Kidney tubule cell (primary cell): ENCODE results near the gene ANKZF1.

ENCODE experiments used
- DNase-seq: peaks from one replicate; pipeline ENCODE4 v3.0.0-alpha.2; 2018; ENCODE audit warnings: low spot score

The ANKZF1 gene

DNA sequence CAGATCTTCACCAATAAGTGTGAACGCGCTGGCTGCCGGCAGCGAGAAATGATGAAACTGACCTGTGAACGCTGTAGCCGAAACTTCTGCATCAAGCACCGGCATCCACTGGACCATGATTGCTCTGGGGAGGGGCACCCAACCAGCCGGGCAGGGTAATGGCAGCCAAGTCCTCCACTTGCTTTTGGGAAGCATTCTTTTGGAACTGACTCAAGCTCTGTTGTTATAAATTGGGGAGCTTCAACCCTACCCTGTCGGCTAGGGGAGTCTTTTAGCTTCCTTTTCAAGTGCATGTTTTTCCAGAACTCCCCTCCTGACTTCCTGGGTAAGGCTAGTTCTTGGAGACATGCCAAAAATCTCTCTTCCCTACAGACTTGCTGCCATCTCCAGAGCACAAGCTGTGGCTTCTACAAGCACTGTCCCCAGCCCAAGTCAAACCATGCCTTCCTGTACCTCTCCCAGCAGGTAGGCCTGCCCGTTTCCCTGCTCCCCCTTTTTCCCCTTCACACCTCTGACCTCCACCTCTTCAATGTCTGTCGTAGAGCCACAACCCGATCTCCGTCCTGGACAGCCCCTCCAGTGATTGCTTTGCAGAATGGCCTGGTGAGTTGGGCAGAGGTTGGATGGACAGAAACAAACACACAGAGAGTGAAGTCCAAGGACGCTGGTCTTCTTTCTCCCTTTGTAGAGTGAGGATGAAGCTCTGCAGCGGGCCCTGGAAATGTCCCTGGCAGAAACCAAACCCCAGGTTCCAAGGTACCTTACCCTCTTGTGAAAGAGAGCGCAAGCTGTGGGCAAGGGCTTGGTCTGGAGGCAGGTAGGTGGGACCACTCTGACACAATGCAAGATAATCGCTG, 21.5 kb upstream of the ANKZF1 start:
- DNase-seq: peak; percentile 67

DNA sequence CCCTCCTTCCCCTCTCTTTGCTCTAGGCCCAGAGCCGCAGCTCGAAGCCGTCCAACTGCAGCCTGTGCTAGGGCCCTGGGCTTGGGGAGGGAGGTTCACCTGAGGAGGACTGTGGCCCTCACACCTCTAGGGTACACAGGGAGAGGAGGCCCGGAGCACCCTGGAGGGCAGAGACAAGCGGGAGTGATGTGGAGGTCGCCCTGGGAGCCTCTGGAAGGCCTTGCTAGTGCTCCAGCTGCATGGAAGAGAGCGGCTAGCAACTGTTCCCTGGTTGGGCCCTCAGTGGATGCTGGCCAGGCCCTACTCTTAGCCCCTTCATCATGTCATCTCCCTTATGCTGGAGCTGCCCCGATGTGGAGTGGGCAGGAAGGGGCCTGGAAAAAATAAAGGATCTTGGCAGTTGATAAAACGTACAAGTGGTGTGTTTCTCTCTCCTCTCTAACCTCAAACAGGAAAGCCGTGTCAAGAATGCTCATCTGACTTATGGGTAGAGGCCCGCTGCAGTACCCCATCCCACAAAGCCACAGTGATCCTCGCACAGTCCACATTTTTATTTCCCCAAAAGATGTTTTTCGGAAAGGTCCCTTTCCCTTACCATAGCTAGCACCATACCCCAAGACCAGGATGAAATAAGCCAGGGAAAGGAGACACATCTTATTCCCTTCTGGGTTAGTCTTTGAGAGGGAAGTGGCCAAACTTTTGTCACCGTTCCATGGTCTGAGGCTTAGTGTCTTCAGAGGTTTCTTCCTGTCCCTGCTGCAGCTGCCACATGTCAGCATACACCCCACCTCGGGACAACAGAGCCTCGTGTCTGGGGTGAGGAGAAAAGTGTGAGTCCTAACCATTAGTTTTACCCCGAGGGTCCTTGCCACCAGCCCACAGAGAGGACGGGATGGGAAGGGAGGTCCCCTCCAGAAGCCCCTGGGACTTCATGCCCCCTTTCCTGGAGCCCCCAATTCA, 20.1 kb upstream of the ANKZF1 start:
- no peak for DNase-seq

DNA sequence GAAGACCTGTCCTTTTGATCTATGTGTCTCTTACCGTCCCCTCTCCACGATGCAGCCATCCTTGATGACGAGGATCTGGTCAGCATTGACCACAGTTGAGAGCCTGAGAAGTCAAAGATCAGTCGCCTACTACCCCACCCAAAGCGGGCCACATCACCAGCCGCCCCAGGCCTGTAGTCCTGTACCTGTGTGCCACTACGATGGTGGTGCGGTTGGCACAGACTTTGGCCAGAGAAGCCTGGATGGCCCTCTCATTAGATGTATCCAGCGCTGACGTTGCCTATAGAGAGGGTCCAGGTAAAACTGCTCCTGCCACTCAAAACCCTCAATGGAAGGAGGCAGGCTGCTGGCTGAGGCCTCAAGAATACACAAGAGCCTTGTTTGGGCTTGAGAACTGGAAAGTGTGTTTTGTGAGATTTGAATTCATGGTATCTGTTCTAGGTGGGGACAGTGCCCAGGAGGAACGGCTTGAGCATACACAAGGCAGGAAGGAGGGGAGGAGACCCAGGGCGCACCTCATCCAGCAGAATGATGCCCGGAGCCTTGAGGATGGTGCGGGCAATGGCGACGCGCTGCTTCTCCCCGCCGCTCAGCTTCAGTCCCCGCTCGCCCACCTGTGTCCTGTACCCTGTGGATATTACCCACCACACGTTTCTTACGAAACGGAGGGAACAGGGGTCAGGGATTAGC, 19.3 kb upstream of the ANKZF1 start:
- DNase-seq: no peak

- DNase-seq: no peak
Observed at GRCh38 chr2:219210886-219211362, 18.7 kb upstream of the ANKZF1 start.

DNA sequence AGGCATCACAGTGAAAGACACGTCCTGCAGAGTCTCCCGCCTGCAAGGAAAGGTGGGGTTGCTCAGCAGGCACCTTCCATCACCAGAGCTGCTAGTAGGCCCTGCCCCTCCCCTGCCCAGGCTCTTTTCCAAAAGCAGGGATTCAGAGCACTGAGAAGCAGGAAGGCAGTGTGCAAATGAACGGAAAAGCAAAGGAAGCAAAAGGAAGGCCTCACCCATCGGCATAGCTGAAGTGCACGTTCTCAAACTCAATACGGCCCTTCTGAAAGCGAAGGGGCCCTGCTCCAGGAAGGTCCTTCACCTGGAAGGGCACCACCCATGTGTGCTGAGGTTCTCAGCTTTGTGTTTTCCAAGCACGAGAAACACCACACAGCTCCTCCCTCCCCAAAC, 16.6 kb upstream of the ANKZF1 start:
- DNase-seq: no peak

DNA sequence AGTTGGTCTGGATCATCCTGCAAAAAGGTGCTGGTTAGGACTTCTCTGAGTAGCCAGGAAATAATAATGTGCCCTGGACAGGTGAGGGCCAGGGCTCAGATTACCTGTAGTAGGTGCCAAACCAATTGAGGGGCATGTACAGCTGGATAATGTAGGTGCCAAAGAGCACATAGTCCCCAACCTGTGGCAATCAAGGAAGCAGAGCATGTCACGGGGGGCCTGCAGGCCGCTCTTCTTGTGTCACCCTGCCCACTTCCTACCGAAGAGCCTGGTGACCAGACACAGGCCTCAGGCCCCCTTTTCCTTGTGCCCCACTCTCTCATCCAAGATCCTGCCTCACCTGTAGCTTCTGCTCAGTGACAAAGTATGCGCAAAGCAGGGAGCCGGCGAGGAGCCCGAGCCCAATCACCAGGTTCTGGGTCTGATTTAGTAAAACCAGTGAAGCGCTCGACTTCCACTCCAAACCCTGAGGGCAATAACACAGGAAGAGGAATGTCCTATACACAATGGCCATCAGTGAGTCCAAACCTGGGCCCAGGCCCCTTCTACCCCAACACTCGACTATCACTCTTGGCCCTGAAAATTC, 16.0 kb upstream of the ANKZF1 start:
- no peak for DNase-seq

DNA sequence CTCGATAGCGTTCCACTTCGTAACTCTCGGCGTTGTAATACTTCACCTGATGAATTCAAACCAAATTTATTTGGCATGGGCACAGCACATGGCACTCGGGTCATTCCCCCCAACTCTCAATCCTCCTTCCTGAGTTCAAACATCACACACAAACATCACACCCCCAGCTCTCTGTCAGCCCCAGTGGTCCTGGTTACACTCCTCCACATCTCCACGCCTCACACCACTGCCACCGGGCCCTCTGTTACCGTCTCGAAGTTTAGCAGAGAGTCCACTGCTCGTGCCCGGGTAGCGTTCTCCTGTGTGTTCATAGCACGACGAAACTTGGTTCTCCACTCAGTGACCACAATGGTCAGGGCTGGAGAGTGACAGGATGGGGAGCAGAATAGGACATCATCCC, 15.5 kb upstream of the ANKZF1 start:
- no peak for DNase-seq

DNA sequence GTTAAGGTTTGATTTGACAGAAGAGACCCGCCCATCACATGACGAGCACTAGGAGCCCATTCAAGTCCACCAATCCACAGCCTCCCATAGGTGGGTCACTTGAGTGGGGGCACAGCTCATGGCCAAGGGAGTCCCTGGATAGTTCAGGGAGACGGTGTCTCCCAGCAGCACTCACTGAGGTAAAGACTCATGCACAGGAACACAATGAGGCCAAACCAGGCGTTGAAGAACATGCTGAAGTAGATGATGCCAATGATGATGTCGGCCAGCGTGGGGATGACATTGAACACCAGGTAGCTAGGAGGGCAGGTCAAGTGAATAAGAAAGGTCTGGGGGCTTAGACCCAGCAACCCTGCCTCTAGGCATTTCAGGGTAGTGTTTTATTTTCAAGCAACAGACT, 14.8 kb upstream of the ANKZF1 start:
- DNase-seq: no peak

GRCh38 chr2:219215871-219216534, 13.6 kb upstream of the ANKZF1 start:
- peak; percentile 37 for DNase-seq

DNA sequence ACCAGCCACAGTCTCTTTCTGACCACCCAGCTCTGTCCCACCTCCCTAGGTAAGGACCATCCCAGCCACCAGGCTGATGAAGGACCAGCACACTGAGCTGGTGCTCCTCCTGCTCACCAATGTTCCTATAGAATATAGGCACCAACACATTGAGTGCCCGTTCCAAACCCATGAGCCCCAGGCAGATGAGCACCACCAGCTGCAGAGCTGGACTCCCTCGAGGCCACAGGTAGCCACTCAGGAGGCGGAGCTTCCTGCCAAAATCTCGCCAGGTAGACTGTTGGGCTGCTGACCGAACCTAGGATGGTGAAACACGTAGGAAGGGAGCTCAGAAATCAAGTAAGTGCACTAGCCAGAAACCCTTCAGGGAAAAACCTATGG, 13.1 kb upstream of the ANKZF1 start:
- no peak for DNase-seq

DNA sequence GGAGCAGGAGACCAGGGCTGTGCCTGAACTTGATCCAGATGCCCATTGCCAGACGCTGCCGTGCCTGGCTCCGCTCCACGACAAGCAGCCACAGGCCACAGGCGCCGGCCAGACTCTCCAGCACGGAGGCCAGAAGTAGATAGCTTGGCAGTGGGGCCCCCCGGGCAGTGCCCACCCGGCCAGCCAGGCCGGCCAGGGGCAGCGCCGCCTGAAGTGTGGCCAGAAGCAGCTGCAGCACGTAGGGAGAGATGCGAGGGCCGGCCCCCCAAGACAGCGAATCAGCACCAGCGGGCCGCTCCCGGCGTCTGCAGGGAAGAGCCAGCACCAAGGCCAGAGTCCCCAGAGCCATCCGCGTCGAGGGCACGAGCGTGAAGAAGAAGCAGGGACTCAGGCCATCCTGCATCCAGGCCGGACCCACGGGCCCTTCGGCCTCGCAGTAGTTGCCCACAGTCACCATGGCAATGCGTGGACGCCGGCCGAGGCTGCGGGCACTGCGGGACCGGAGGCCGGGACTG, 11.3 kb upstream of the ANKZF1 start:
- DNase-seq: peak; percentile 75

GRCh38 chr2:219218732-219219701, 10.6 kb upstream of the ANKZF1 start, which contains the start of gene ABCB6:
Gene ABCB6, minus strand, starts transcription at chr2:219218958. Its CDS starts 285 bp downstream, at chr2:219218673.
- DNase-seq: peak; percentile 84

DNA sequence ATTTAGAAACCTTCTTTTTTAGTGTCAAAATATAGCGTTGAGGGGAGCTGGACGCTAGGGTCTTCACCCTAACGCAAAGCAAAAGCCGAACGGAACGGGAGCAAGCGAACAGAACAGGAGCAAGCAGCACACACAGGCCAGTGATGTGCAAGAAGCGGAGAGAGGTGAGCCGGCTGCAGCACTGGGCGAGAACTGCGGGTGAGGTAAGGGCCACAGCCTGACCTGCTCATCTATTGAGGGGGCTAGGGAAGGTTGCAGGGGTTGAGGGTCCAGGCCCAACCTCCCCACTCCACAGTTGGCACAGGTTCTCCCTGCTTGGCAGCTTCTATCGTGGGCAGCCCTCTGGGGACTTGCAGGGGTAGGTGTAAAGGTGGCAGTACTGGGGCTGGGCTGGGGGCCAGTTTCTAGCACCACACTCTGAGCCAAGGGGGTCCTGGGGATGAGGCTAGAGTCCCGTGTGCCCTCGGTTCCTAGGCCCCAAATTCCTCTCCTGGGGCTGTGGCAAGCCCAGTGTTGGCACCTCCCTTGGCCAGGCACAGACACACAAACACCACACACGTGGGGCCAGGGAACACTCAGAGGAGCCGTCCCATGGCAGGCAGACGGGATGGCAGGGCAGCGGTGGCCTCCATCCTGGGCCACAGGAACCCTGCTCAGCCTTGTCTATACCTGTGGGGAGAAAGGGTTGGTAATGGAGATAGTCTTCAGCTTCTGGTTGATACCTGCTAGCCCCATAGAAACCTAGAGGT, 9.6 kb upstream of the ANKZF1 start:
- DNase-seq: no peak

GRCh38 chr2:219220652-219221402, 8.8 kb upstream of the ANKZF1 start:
- DNase-seq: no peak

DNA sequence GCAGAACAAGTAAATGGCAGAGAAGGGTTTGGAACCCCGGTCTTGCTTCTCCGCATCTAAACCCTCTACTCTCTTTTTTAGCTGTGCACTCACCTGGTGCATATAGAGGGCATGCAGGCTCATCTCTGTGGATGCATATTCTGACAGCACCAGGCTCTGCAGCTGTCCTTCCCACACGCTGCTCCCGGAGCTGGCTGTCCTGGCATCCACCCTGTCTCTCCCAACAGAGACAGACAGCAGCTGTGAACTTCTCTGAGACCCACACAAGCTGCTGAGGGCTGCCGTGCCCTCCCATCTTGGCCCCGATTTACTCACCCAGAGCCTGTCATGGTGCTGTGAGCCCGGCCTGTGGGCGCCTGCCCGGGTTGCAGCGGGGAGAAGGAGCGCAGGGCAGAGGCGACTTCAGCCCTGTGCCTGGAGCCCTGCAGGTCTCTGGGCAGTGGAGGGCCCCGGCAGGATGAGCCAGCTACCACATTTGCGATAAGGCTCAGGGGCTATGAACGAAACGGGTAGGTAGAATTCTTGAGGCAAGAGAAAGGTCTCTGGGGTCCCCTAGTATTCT, 7.6 kb upstream of the ANKZF1 start:
- DNase-seq: no peak

GRCh38 chr2:219223831-219224610, 5.6 kb upstream of the ANKZF1 start:
- no peak for DNase-seq

DNA sequence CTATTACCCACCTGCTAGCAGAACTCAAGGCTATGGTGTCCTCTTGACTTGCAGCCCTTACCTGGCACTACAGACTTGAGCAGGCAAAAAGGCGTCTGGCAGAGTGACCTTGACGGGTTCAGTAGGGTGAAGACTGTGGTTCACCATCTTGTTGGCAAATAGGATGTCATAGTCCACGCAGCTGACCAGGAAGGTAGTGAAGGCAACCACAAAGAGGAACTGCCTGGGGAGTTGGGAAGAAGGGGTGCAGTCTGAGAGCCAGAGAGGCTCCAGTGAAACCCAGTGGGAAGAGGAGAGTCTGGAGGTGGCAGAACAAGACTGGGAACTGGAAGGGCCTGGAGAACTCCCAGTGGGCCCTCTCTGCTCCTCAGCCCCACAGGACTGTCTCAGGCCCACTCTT, 4.3 kb upstream of the ANKZF1 start:
- no peak for DNase-seq
